ENCODE data around the gene IER5.

GRCh38 chr1:181123173-181123572 is 34.7 kb downstream of the IER5 start:
- TF ChIP-seq EZH2phosphoT487 (IDR thresholded peaks at IDR 0.05; ENCODE audit: insufficient read depth, low read depth), result no peak
- no peak for TF ChIP-seq EZH2 (IDR thresholded peaks at IDR 0.05; ENCODE audit: insufficient read depth, poor library complexity, severe bottlenecking)
